GM10266 (cell line): Measurements from ENCODE around the gene TMEM132D.

Experiments
- DNase-seq: peaks from one replicate; pipeline ENCODE4 v3.0.0; 2012; ENCODE audit errors: extremely low spot score
- CTCF ChIP-seq: IDR thresholded peaks from 2 replicates; pipeline ENCODE4 v1.5.1; 2012; ENCODE audit warnings: mild to moderate bottlenecking, low read depth; ENCODE audit not compliant: control insufficient read depth, insufficient read depth; ENCODE audit errors: missing control alignments

Gene TMEM132D

DNA sequence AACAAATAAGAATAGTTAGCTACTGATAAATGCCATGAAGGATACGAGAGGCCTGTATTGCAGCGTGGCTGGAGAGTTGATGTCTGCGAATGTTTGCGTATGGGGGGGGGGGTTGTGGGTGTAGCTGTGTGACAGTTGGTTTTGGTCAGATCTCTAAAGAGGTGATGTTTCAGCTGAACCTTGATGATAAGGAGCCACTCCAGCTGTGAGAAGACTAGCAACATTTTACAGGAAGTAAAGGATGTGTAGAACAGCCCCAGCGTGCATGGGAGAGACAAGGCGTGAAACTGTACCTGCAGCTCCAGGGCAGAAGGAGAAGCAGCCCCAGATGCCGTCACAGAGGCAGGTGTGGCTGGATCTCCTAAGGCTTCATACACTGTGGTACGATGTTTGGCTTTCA lies 416.9 kb downstream of the TMEM132D start:
- TF ChIP-seq CTCF: no peak
- no peak for DNase-seq

DNA sequence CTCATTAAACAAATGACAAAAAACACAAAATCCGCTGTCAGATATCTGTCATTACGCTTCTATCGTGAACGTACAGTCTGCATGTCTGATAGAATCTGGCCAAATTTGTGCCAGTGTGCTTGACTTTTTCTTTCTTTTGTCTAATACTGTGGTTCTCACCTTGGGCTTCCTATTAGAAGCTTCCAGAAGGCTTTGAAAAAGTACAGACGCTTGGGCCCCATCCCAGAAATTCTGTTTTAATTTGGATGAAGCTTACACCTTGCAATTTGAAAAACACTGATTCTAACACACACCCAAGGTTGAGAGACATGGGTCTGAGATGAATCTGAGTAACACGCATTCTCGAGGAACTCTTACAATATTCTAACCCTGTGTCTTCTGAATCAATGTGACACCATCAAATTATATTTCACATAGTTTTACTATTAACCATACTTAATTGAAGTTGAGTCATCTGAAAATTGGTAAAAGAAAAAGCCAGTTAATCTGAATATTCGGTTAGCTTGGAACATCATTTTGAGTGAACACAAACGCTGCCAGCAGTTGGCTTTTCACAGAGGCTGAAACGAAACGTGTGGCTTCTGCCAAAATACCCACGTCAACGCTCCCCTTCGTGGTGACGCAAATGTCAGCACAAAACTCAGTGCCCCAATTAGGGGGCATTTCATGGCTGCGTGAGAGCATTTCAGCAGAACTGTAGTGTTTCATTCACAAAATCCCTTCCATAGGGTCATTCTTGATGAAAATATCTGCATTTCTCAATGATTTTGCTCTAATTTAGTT lies 420.5 kb downstream of the TMEM132D start:
- TF ChIP-seq CTCF: no peak
- no peak for DNase-seq

GRCh38 chr12:129481921-129482320 lies 421.9 kb downstream of the TMEM132D start:
- no peak for TF ChIP-seq CTCF
- DNase-seq: no peak

DNA sequence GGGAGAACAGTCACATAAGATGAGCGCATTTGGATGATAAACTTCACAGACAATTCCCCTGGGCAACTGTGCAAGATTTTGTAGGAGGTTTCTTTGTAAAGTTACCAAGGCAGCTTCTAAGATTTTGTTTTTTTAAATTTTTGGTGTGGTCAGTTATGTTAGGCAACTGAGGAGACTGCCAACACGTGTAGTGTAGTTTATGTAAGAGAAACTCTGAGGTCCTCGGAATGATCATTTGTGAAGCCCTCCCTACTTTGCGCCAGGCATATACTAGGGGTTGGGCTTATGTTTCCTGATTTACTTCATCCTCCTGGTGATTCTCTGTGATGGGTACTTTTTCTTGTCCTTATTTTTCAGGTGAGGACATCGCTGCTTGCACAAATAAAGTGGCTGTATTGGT lies 433.6 kb downstream of the TMEM132D start:
- TF ChIP-seq CTCF: no peak
- no peak for DNase-seq

DNA sequence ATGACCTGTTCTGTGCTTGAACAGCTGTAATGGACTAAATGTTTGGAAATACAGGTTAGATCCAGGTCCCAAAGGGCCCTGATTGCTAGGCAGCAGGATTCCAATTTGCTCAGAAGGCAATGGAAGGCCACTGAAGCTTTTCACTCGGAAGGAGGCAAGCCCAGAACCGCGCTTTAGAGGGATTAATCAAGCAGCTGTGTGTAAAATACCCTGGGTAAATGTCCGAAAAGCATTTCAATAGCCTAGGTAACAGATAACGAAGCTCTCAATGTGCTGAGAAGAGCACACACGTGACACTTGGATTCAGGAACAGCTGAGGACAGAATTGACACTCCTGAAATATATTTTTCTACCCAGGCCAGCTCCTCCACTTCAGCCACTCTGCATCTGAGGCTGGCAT lies 436.1 kb downstream of the TMEM132D start:
- no peak for DNase-seq
- TF ChIP-seq CTCF: no peak

DNA sequence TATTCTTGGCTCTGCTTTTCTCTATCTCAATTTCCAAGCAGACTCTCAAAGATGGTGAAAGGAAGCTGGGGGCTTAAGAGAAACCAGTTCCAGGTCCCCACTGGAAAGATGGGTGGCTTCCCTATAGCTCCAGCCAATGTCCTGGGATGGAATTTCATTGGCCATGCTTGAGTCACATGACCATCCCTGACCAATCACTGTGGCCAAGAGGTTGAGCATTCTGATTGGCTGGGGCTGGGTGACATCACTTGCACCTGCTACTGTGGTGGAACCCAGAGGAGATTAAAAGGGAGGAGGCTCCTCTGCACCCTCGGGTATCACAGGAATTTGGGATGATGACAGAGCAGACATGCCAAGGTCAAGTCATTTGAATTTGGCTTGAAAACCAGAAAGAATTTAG lies 436.5 kb downstream of the TMEM132D start:
- no peak for DNase-seq
- TF ChIP-seq CTCF: no peak

GRCh38 chr12:129466499-129466898 lies 437.3 kb downstream of the TMEM132D start:
- no peak for DNase-seq
- TF ChIP-seq CTCF: no peak
